HepG2 (cell line): Measurements from ENCODE around the gene JAZF1. TPM values are rescaled to one million over a fixed set of nuclear protein-coding genes. Genes with fewer than 3 reads are reported as not detected.

Experiments used
- ATAC-seq: fragments of 200-7000 bp; cut with Tn5 transposase; 3 replicates; pipeline ENCODE4 v1.9.1; 2020; ENCODE audit warnings: mild to moderate bottlenecking, moderate library complexity
- BruUV-seq: library from RNA; stranded (reverse); fragments of 400-500 nt; replicated peaks from 2 replicates; lab custom pipeline; 2021; lab: Mats Ljungman, UMichigan
- CTCF ChIA-PET: fragments of 300-600 bp; formaldehyde crosslinking; extraction: SDS; loops from one replicate; lab custom pipeline; 2021; ENCODE audit warnings: low total read pairs, inconsistent platforms, low intra/inter-chr PET ratio; lab: Yijun Ruan, JAX
- POLR2A ChIA-PET: fragments of 350-600 bp; sonication (Branson Sonifier 250); formaldehyde crosslinking; loops from one replicate; lab custom pipeline; 2020; ENCODE audit warnings: antibody characterized with exemption, inconsistent platforms; lab: Yijun Ruan, JAX
- DNase-seq: peaks from one replicate; pipeline ENCODE4 v3.0.0-alpha.2; 2015; ENCODE audit warnings: low spot score
- FAIRE-seq: peaks from 3 replicates; lab custom pipeline; 2011; peaks lifted over from hg19 to GRCh38; lab: Jason Lieb, UNC
- H2AFZ ChIP-seq: one replicate; pipeline ENCODE4 v1.6.1; 2011; ENCODE audit warnings: low read length, inconsistent platforms
- H3K27ac ChIP-seq: fragments of 300-600 bp; 3 replicates; pipeline ENCODE4 v1.8.0; 2011; ENCODE audit warnings: mixed run types, mild to moderate bottlenecking, mixed read lengths, low read length, inconsistent platforms; ENCODE audit not compliant: insufficient read depth; ENCODE audit errors: extremely low read length
- H3K27me3 ChIP-seq, 2 experiments: fragments of 200-600 bp in 1 of 2; 2 replicates in 1 of 2; 3 replicates in 1 of 2; pipeline versions ENCODE4 v1.6.0 to v1.8.0; 2011; ENCODE audit warnings: low read length in 2 of 2, mild to moderate bottlenecking in 2 of 2, moderate library complexity in 2 of 2, inconsistent platforms in 1 of 2; ENCODE audit not compliant: insufficient read depth in 2 of 2, control insufficient read depth in 1 of 2
- H3K36me3 ChIP-seq, 2 experiments: fragments of 200-600 bp in 1 of 2; replicated peaks in 1 of 2; 2 replicates in 1 of 2; 3 replicates in 1 of 2; pipeline versions ENCODE4 v1.5.1 to v1.8.0; 2011; ENCODE audit warnings: low read length in 2 of 2, inconsistent platforms in 1 of 2; ENCODE audit not compliant: insufficient read depth in 2 of 2, control insufficient read depth in 1 of 2
- H3K4me1 ChIP-seq: 2 replicates; pipeline ENCODE4 v1.5.1; 2012; ENCODE audit warnings: low read length, inconsistent platforms; ENCODE audit not compliant: insufficient read depth
- H3K4me2 ChIP-seq: 2 replicates; pipeline ENCODE4 v1.6.0; 2011; ENCODE audit warnings: low read depth, low read length, inconsistent platforms
- H3K4me3 ChIP-seq, 3 experiments: fragments of 200-600 bp in 1 of 3; sonication (generic), shearing (Covaris generic) in 1 of 3; replicated peaks in 1 of 3; 2 replicates each; pipeline ENCODE4 v1.5.1; 2011 to 2016; ENCODE audit warnings: low read length in 3 of 3, inconsistent platforms in 2 of 3, low read depth in 2 of 3, mild to moderate bottlenecking in 2 of 3, control low read depth in 1 of 3, mixed read lengths in 1 of 3; ENCODE audit not compliant: insufficient read depth in 1 of 3
- H3K79me2 ChIP-seq: one replicate; pipeline ENCODE4 v1.6.1; 2011; ENCODE audit warnings: low read length, inconsistent platforms; ENCODE audit not compliant: insufficient read depth
- H3K9ac ChIP-seq: 2 replicates; pipeline ENCODE4 v1.6.0; 2011; ENCODE audit warnings: mild to moderate bottlenecking, low read depth, low read length, inconsistent platforms; ENCODE audit not compliant: insufficient read depth
- H3K9me3 ChIP-seq: 2 replicates; pipeline ENCODE4 v1.5.1; 2012; ENCODE audit warnings: mild to moderate bottlenecking, low read length
- H4K20me1 ChIP-seq: 2 replicates; pipeline ENCODE4 v1.6.0; 2011; ENCODE audit warnings: inconsistent platforms, mild to moderate bottlenecking, low read length, moderate library complexity; ENCODE audit not compliant: insufficient read depth
- AFF4 ChIP-seq: sonication (generic); formaldehyde crosslinking; IDR thresholded peaks from 2 replicates; pipeline ENCODE4 v1.4.0; 2020; ENCODE audit warnings: missing genetic modification reagents
- CAMTA2 ChIP-seq: sonication (generic); formaldehyde crosslinking; IDR thresholded peaks from 2 replicates; pipeline ENCODE4 v1.4.0; 2020; ENCODE audit warnings: mild to moderate bottlenecking, missing genetic modification reagents, borderline replicate concordance
- EED ChIP-seq: sonication (generic); formaldehyde crosslinking; IDR thresholded peaks from 2 replicates; pipeline ENCODE4 v1.5.0; 2020; ENCODE audit warnings: mild to moderate bottlenecking, missing genetic modification reagents
- FOXO4 ChIP-seq: sonication (generic); formaldehyde crosslinking; conservative IDR thresholded peaks from 2 replicates; pipeline ENCODE4 v1.8.1; 2023; ENCODE audit warnings: missing genetic modification reagents
- PITX1 ChIP-seq: sonication (generic); formaldehyde crosslinking; IDR thresholded peaks from 2 replicates; pipeline ENCODE4 v1.5.1; 2020; ENCODE audit warnings: mild to moderate bottlenecking, missing genetic modification reagents
- SMC3 ChIP-seq: IDR thresholded peaks from 2 replicates; pipeline ENCODE4 v1.6.1; 2011; ENCODE audit warnings: low read length, improper control_type of control experiment
- TAF1 ChIP-seq: sonication (generic); formaldehyde crosslinking; IDR thresholded peaks from 2 replicates; pipeline ENCODE4 v1.4.0; 2020; ENCODE audit warnings: missing genetic modification reagents
- ZNF281 ChIP-seq: sonication (generic); formaldehyde crosslinking; IDR thresholded peaks from 2 replicates; pipeline ENCODE4 v1.4.0; 2020; ENCODE audit warnings: missing genetic modification reagents, borderline replicate concordance
- ZNF576 ChIP-seq: sonication (generic); formaldehyde crosslinking; IDR thresholded peaks from 2 replicates; pipeline ENCODE4 v1.4.0; 2020; ENCODE audit warnings: mild to moderate bottlenecking, missing genetic modification reagents
- ZNF609 ChIP-seq: sonication (generic); formaldehyde crosslinking; IDR thresholded peaks from 2 replicates; pipeline ENCODE4 v1.4.0; 2020; ENCODE audit warnings: mild to moderate bottlenecking, missing genetic modification reagents, borderline replicate concordance
- WGBS: methylation state at CpG from one replicate; pipeline ENCODE4 v1.1.6; 2017; ENCODE audit warnings: low lambda C conversion rate; 5-methylcytosine and 5-hydroxymethylcytosine counted together
- in situ Hi-C: cut with HindIII; loops from 2 replicates; pipeline ENCODE4 v1.10.0; 2017; ENCODE audit warnings: low pct_unique_long_range_greater_than_20kb; ENCODE audit not compliant: extremely low pct_ligation_motif_present
- intact Hi-C: fragments of 100-400 bp; cut with micrococcal nuclease; formaldehyde crosslinking; loops from one replicate; pipeline ENCODE4 v1.10.0; 2022; ENCODE audit not compliant: unreplicated experiment
- polyA plus RNA-seq, 8 experiments: library from polyadenylated mRNA; depleted of rRNA in 3 of 8; stranded (reverse) in 7 of 8; unstranded in 1 of 8; fragments of >200 nt; fragmentation: Illumina TruSeq in 4 of 8; extraction: Trizol in 4 of 8; gene quantifications; 2 replicates each; pipeline versions ENCODE4 v1.2.1 to v1.2.3, GENCODE V29; 2011 to 2016; ENCODE audit warnings: low read depth in 4 of 8, missing spikeins in 1 of 8, mixed read lengths in 1 of 8; ENCODE audit not compliant: insufficient read depth in 1 of 8
- total RNA-seq, 5 experiments: library from RNA; depleted of rRNA; stranded (reverse); fragments of >200 nt; fragmentation: Illumina TruSeq; extraction: Trizol; gene quantifications; 2 replicates each; pipeline ENCODE4 v1.2.3, GENCODE V29; 2016; ENCODE audit warnings: low read depth in 1 of 5

JAZF1 gene
- total and polyA plus RNA-seq, 2 of the 13 experiments (the other 11 are each of a cell fraction or from before 2014, with no cell fraction given) = not detected

GRCh38 chr7:28177836-28178235 lies 2.8 kb downstream of the JAZF1 start:
- intact Hi-C loops (no loop called here), in situ Hi-C loops (no loop called here)
- DNase-seq (no peak), FAIRE-seq (no peak), ATAC-seq (no peak)
- no peak overlapping the region for H3K4me3 ChIP-seq
- no peak overlapping the region for H3K9ac ChIP-seq
- H3K27me3 ChIP-seq = peaks cover 2 to 33% of the 10 kb centered on the region in 2 experiments; a peak in 4 of 5 replicates
- H3K36me3 ChIP-seq = no peaks in the 10 kb centered on the region
- no peaks in the 10 kb centered on the region for H4K20me1 ChIP-seq
- no peak overlapping the region for H2AFZ ChIP-seq
- BruUV-seq = no TSS peak
- ChIA-PET CTCF (no interaction called here), POLR2A (no interaction called here)
- H3K27ac ChIP-seq = no peak overlapping the region
- H3K9me3 ChIP-seq = no peaks in the 10 kb centered on the region
- no peaks in the 10 kb centered on the region for H3K79me2 ChIP-seq
- H3K4me1 ChIP-seq = no peaks in the 10 kb centered on the region
- WGBS = 7% methylated on average over 1 of the region's 1 CpG
- no peak overlapping the region for H3K4me2 ChIP-seq
- TF ChIP-seq ZNF576 (no peak), PITX1 (CRISPR knock-in tag) (no peak), CAMTA2 (CRISPR knock-in tag) (no peak), TAF1 (no peak), ZNF609 (no peak), ZNF281 (no peak), EED (CRISPR knock-in tag) (no peak), FOXO4 (CRISPR knock-in tag) (no peak), AFF4 (CRISPR knock-in tag) (no peak), SMC3 (no peak)
